Measurements from ENCODE around the gene TFCP2L1.

DNA sequence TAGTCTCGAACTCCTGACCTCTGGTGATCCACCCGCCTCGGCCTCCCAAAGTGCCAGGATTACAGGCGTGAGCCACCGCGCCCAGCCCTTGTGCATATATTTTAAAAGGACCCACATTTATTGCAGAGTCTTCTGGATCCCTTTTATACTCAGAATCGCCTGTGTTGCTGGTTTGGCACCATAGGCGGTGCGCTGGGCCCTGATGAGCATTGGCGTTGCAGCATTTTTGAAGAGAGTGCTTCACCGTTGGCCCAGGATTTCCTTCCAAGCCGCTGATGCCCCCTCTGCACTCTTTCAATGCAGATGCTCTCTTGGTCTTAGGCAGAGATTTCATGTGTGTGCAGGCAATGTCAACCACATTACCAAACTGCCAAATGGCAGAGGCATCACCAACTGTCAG, 13.5 kb upstream of the TFCP2L1 start:
- TF ChIP-seq, protein P1, sequence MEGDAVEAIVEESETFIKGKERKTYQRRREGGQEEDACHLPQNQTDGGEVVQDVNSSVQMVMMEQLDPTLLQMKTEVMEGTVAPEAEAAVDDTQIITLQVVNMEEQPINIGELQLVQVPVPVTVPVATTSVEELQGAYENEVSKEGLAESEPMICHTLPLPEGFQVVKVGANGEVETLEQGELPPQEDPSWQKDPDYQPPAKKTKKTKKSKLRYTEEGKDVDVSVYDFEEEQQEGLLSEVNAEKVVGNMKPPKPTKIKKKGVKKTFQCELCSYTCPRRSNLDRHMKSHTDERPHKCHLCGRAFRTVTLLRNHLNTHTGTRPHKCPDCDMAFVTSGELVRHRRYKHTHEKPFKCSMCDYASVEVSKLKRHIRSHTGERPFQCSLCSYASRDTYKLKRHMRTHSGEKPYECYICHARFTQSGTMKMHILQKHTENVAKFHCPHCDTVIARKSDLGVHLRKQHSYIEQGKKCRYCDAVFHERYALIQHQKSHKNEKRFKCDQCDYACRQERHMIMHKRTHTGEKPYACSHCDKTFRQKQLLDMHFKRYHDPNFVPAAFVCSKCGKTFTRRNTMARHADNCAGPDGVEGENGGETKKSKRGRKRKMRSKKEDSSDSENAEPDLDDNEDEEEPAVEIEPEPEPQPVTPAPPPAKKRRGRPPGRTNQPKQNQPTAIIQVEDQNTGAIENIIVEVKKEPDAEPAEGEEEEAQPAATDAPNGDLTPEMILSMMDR (IDR thresholded peaks at IDR 0.05; ENCODE audit: insufficient read depth, low read depth, low read length), result no peak
- no peak for TF ChIP-seq EZH2 (IDR thresholded peaks at IDR 0.05; ENCODE audit: insufficient read depth, low read length)
